ENCODE results near the gene CHL1.
A peak's percentile ranks its signal among the peaks of the same experiment; 100 is the strongest.

Gene CHL1, protein sequence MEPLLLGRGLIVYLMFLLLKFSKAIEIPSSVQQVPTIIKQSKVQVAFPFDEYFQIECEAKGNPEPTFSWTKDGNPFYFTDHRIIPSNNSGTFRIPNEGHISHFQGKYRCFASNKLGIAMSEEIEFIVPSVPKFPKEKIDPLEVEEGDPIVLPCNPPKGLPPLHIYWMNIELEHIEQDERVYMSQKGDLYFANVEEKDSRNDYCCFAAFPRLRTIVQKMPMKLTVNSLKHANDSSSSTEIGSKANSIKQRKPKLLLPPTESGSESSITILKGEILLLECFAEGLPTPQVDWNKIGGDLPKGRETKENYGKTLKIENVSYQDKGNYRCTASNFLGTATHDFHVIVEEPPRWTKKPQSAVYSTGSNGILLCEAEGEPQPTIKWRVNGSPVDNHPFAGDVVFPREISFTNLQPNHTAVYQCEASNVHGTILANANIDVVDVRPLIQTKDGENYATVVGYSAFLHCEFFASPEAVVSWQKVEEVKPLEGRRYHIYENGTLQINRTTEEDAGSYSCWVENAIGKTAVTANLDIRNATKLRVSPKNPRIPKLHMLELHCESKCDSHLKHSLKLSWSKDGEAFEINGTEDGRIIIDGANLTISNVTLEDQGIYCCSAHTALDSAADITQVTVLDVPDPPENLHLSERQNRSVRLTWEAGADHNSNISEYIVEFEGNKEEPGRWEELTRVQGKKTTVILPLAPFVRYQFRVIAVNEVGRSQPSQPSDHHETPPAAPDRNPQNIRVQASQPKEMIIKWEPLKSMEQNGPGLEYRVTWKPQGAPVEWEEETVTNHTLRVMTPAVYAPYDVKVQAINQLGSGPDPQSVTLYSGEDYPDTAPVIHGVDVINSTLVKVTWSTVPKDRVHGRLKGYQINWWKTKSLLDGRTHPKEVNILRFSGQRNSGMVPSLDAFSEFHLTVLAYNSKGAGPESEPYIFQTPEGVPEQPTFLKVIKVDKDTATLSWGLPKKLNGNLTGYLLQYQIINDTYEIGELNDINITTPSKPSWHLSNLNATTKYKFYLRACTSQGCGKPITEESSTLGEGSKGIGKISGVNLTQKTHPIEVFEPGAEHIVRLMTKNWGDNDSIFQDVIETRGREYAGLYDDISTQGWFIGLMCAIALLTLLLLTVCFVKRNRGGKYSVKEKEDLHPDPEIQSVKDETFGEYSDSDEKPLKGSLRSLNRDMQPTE (N-terminal part only)

DNA sequence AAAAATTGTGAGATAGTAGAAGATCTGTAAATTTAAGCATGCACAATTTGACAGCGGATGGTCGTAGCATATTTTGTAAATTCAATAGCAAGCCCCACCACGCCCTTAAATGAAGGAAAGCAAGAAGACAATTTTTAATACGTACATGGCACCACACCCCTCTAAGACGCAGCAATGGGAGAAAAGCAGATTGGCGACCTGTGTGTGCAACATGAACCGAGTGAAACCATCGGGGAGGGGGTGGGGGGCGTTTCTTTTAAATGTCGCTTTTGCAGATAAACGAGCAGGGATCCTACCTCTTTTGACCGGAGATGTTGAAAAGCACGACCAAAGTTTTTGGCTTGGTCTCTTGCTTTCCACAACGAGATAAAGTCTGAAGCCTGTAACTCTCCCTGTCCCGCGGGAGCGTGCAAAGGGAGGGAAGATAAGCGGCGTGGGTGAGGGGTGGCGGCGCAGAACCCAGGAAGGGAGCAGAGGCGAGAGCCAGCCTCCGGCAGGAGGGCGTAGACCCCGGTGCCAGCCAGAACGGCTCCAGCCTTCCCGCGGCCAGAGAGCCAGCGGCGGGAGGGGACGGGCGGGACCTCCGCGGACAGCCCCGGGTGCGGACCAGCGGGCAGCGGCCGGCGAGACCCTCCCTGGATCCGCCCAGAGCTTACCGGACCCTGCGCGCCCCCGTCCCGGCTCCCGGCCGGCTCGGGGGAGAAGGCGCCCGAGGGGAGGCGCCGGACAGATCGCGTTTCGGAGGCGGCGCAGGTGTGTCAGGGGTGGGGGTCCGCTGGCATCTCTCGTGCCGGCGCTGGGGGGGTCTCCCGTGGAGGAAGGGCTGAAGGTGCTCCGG, at the start of gene CHL1:
Gene CHL1 (plus strand): TSS at position 453 of the 838 bp plus-strand sequence. CDS start 123,014 bp downstream, outside the sequence.
- no peaks in the 10 kb centered on the region for H3K36me3 ChIP-seq (replicated peaks)
- H3K27ac ChIP-seq: no peak within 1 kb of the TSS
- H3K4me3 ChIP-seq (ENCODE audit: low read depth, low read length): peak within 1 kb of the TSS; percentile 34
- H3K27me3 ChIP-seq (replicated peaks): peaks cover 10% of the 10 kb centered on the region
- TF ChIP-seq, protein P1, sequence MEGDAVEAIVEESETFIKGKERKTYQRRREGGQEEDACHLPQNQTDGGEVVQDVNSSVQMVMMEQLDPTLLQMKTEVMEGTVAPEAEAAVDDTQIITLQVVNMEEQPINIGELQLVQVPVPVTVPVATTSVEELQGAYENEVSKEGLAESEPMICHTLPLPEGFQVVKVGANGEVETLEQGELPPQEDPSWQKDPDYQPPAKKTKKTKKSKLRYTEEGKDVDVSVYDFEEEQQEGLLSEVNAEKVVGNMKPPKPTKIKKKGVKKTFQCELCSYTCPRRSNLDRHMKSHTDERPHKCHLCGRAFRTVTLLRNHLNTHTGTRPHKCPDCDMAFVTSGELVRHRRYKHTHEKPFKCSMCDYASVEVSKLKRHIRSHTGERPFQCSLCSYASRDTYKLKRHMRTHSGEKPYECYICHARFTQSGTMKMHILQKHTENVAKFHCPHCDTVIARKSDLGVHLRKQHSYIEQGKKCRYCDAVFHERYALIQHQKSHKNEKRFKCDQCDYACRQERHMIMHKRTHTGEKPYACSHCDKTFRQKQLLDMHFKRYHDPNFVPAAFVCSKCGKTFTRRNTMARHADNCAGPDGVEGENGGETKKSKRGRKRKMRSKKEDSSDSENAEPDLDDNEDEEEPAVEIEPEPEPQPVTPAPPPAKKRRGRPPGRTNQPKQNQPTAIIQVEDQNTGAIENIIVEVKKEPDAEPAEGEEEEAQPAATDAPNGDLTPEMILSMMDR (IDR thresholded peaks at IDR 0.05; ENCODE audit: low read depth, low read length, missing control alignments): no peak
- no peak for DNase-seq
- in situ Hi-C loops (cut with HindIII; ENCODE audit: low pct_ligation_motif_present, low sequenced_read_pairs): no loop called here

DNA sequence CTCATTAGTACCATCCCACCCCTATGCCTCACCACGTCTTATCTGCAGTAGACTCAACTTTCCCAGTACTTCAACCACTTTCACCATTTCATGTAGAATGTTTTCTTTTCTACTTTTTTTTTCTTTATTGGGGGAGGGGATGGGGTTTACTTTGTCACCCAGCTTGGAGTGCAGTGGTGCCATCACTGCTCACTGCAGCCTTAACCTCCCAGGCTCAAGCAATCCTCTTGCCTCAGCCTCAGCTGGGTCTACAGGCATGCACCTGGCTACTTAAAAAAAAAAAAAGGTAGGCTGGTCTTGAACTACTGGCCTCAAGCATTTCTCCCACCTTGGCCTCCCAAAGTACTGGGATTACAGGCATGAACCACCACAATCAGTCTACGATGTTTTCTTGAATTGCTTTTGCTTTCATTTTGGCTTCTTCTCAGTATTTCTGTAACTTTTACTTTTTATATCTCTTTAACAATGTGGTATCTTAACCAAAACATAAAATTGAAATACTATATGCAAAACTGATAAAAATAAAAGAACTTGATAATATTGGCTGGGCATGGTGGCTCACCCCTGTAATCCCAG, 44.9 kb upstream of the CHL1 start:
- DNase-seq: no peak
- Histone ChIP-seq H3K27ac (no peak overlapping the region), H3K36me3 (replicated peaks) (no peaks in the 10 kb centered on the region), H3K27me3 (replicated peaks) (no peaks in the 10 kb centered on the region), H3K4me3 (ENCODE audit: low read depth, low read length) (no peak overlapping the region)
- TF ChIP-seq, protein P1 (IDR thresholded peaks at IDR 0.05; ENCODE audit: low read depth, low read length, missing control alignments): no peak
- in situ Hi-C loops (cut with HindIII; ENCODE audit: low pct_ligation_motif_present, low sequenced_read_pairs): no loop called here

DNA sequence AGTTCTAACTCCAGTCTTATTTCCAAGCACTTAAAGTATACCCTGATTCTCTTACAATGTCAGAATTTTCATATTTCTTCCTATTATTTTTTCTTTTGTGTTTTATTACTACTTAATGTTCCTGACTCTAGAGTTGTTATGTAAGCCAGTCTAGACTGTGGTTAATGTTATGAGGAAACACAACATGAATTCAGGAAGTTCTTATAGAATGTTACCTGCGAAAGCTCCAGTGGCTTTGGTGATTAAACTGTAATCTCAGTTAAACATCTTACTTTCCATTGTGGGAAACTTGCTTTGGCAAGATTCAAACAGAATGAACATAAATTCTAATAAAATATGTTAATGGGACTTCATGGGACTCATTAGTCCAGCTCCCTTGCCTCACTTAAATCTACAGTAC, 36.6 kb upstream of the CHL1 start:
- no peak for DNase-seq
- Histone ChIP-seq H3K27me3 (replicated peaks) (no peaks in the 10 kb centered on the region), H3K4me3 (ENCODE audit: low read depth, low read length) (no peak overlapping the region), H3K27ac (no peak overlapping the region), H3K36me3 (replicated peaks) (no peaks in the 10 kb centered on the region)
- in situ Hi-C loops (cut with HindIII; ENCODE audit: low pct_ligation_motif_present, low sequenced_read_pairs): no loop called here
- TF ChIP-seq, protein P1 (IDR thresholded peaks at IDR 0.05; ENCODE audit: low read depth, low read length, missing control alignments): no peak

DNA sequence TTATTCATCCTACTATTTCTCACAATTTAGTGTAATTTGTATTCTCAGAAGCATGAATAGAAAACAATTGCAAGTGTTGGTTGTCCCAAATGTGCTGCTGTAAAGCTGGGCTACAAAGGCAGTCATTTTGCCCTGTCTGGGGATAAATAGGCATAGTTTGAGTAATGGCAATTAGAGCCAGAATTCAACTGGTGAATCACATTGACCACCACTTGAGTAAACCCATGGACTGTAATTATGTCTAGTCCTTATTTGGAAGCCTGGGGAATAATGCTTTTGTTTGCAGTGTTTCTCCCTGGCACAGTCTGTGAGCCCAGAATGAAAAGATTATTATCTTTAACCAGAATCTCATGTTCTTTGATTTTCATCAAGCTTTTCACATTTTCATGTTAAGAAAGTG, 30.5 kb upstream of the CHL1 start:
- TF ChIP-seq, protein P1 (IDR thresholded peaks at IDR 0.05; ENCODE audit: low read depth, low read length, missing control alignments): no peak
- H3K27me3 ChIP-seq (replicated peaks): no peaks in the 10 kb centered on the region
- no peak for DNase-seq
- in situ Hi-C loops (cut with HindIII; ENCODE audit: low pct_ligation_motif_present, low sequenced_read_pairs): no loop called here
- no peak overlapping the region for H3K27ac ChIP-seq
- no peak overlapping the region for H3K4me3 ChIP-seq (ENCODE audit: low read depth, low read length)
- no peaks in the 10 kb centered on the region for H3K36me3 ChIP-seq (replicated peaks)

DNA sequence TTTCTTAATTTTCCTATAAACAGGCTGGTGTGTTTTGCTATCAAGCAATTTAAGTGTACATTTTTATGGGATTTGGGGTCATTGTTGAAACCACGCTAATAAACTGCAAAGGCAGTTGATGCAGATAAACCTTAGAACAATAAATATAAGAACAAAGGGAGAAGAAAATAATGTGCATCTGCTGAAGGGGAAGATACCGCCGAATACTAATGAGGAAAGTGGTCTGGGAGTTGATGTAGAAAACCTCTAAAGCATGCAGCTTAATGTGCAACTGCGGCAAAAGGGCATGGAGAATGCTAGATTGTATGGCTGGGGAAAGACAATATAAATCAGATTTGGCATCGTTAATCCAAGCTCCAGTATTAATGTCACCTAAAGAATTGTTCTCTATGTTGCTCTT, 29.8 kb upstream of the CHL1 start:
- in situ Hi-C loops (cut with HindIII; ENCODE audit: low pct_ligation_motif_present, low sequenced_read_pairs): no loop called here
- no peak overlapping the region for H3K4me3 ChIP-seq (ENCODE audit: low read depth, low read length)
- no peak for DNase-seq
- no peaks in the 10 kb centered on the region for H3K27me3 ChIP-seq (replicated peaks)
- TF ChIP-seq, protein P1 (IDR thresholded peaks at IDR 0.05; ENCODE audit: low read depth, low read length, missing control alignments): no peak
- H3K36me3 ChIP-seq (replicated peaks): no peaks in the 10 kb centered on the region
- H3K27ac ChIP-seq: no peak overlapping the region

Data from brain microvascular endothelial cell (primary cell).